Skeletal muscle tissue (tissue), 4 donors: ENCODE data around the gene LYZL2. TPM values are rescaled to one million over a fixed set of nuclear protein-coding genes. Genes with fewer than 3 reads are reported as not detected.
"Not testable (repeated sequence)": the region's sequence is repeated elsewhere in the genome, so short reads cannot be mapped to it uniquely, and the experiment has no call there.

ENCODE experiments used
- H3K27ac ChIP-seq: one replicate; pipeline ENCODE4 v1.7.0; 2013; ENCODE audit warnings: mild to moderate bottlenecking, low read depth, low read length, inconsistent platforms
- H3K27me3 ChIP-seq, 3 donors: one replicate each; pipeline ENCODE4 v1.7.0; 2013; ENCODE audit warnings: low read length in 3 of 3; ENCODE audit not compliant: control insufficient read depth in 3 of 3, insufficient read depth in 3 of 3
- H3K36me3 ChIP-seq, 3 donors: one replicate each; pipeline ENCODE4 v1.7.0; 2013; ENCODE audit warnings: low read length in 3 of 3; ENCODE audit not compliant: control insufficient read depth in 3 of 3, insufficient read depth in 3 of 3
- H3K4me1 ChIP-seq, 3 donors: one replicate each; pipeline ENCODE4 v1.7.0; 2013; ENCODE audit warnings: low read length in 3 of 3, mild to moderate bottlenecking in 3 of 3; ENCODE audit not compliant: control insufficient read depth in 3 of 3, insufficient read depth in 3 of 3
- H3K4me3 ChIP-seq, 3 donors: one replicate each; pipeline ENCODE4 v1.7.0; 2013; ENCODE audit warnings: low read length in 3 of 3
- H3K9ac ChIP-seq, 3 donors: one replicate each; pipeline ENCODE4 v1.7.0; 2013; ENCODE audit warnings: low read length in 3 of 3, mild to moderate bottlenecking in 3 of 3, moderate library complexity in 2 of 3, low read depth in 1 of 3
- H3K9me3 ChIP-seq, 3 donors: one replicate each; pipeline ENCODE4 v1.7.0; 2013; ENCODE audit warnings: low read length in 3 of 3; ENCODE audit not compliant: control insufficient read depth in 3 of 3
- total RNA-seq: library from RNA; depleted of rRNA; stranded (reverse); fragments of >200 nt; gene quantifications from one replicate; pipeline ENCODE4 v1.2.3, GENCODE V29; 2014
- donor health status: Osteomylitis.

The LYZL2 gene
- total RNA-seq, result not detected

- H3K27me3 ChIP-seq, result no peaks in the 10 kb centered on the region
Observed at GRCh38 chr10:30629653-30630052, at the start of gene LYZL2. LYZL2 (minus strand) TSS chr10:30629753; CDS start chr10:30626915, 2,838 bp downstream.

DNA sequence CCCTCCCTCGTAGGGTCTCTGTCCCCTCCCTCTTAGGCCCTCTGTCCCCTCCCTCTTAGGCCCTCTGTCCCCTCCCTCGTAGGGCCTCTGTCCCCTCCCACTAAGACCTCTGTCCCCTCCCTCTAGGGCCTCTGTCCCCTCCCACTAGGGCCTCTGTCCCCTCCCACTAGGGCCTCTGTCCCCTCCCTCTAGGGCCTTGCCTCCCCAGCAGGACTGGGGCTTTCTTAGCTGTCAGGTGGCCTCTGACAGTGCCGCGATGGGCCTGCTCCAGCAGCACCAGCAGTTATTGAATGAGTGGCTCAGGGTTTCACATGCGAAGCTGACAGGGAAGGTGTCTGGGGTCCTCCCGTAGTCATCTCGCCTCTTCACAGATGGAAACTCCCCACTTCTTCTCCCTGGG is 48.1 kb upstream of the LYZL2 start:
- H3K4me3 ChIP-seq, H3K4me1 ChIP-seq, H3K9me3 ChIP-seq, H3K9ac ChIP-seq, H3K27me3 ChIP-seq, H3K27ac ChIP-seq, H3K36me3 ChIP-seq: not testable (repeated sequence)

More at GRCh38 chr10:30629653-30630052, at the start of gene LYZL2:
- Histone ChIP-seq H3K4me3 (no peak within 1 kb of the TSS), H3K36me3 (no peaks in the 10 kb centered on the region), H3K9me3 (no peaks in the 10 kb centered on the region), H3K9ac (no peak within 1 kb of the TSS), H3K4me1 (no peaks in the 10 kb centered on the region), H3K27ac (no peak within 1 kb of the TSS)

DNA sequence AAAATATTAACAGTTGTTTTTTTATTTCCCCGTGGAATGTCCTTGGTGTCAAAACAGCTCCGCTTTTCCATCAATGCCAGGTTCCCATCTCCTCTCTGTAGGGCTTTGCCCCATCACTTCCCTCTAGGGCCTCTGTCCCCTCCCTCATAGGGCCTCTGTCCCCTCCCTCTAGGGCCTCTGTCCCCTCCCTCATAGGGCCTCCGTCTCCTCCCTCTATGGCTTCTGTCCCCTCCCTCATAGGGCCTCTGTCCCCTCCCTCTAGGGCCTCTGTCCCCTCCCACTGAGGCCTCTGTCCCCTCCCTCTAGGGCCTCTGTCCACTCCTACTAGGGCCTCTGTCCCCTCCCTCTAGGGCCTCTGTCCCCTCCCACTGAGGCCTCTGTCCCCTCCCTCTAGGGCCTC is 47.6 kb upstream of the LYZL2 start:
- not testable (repeated sequence) for H3K4me1 ChIP-seq, H3K36me3 ChIP-seq, H3K27me3 ChIP-seq, H3K4me3 ChIP-seq, H3K9me3 ChIP-seq, H3K9ac ChIP-seq, H3K27ac ChIP-seq

DNA sequence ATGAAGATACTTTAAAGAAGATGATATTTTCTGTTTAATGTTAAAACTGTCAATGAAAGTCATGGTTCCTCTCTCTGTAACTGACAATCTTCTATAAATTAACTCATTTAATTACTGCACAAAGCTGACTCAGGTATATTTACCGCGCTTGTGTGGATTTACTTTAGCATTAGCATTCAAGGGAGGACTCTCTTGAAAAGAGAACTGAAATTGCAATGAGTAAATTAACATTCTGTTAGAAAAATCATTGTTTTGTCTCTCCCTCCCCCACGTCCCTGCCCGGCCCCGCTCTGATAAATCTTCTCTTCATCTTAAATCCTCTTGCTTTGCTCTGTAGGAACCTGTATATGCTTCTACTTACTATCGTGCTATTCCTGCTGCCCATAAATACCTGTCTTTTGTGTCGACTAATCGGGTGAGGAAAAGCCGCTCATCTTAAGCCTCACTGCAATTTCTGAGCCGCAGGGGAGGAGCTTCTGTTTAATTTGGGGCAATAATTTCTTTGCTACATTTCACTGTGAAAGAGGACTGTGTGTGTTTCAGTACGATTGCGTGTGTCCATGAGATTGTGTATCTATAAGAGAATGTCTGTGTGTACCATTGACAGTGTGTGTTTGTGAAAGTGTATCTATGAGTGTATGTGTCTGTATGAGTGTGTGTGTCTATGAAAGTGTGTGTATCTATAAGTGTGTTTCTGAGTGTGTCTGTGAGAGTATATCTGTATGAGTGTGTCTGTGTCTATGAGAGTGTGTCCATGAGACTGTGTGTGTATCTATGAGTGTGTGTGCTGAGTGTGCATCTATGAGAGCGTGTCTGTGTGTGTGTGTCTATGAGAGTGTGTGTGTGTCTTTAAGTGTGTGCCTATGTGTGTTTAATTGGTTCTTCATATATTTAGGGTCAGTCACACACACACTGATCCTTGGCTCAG is 46.5 kb upstream of the LYZL2 start:
- Histone ChIP-seq H3K4me1 (no peaks in the 10 kb centered on the region), H3K27ac (no peak overlapping the region), H3K36me3 (no peaks in the 10 kb centered on the region), H3K9ac (no peak overlapping the region), H3K4me3 (no peak overlapping the region), H3K27me3 (no peaks in the 10 kb centered on the region), H3K9me3 (no peaks in the 10 kb centered on the region)

GRCh38 chr10:30674796-30675195 is 45.2 kb upstream of the LYZL2 start:
- no peaks in the 10 kb centered on the region for H3K4me1 ChIP-seq
- H3K9ac ChIP-seq, result no peak overlapping the region
- H3K36me3 ChIP-seq, result no peaks in the 10 kb centered on the region
- no peak overlapping the region for H3K4me3 ChIP-seq
- H3K27ac ChIP-seq, result no peak overlapping the region
- no peaks in the 10 kb centered on the region for H3K27me3 ChIP-seq
- H3K9me3 ChIP-seq, result no peaks in the 10 kb centered on the region

DNA sequence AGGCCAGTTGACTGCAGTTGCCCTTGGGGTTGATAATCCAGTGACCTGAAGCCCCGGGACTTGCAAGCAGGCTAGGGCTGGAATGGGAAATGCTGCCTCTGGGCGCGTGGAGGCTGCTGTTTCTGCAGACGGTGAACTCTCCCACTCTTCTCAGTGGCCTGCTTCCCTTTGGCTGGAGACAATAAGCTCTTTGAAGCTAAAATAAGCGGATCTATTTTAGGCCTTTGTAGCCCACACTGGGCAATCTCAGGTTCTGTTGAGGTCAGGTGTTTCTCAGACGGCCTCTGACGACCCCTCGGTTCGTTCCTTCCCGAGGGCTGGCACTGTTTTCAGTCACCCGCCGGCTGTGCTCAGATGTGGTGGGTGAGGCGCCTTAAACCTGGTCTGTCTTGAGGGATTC is 43.7 kb upstream of the LYZL2 start:
- not testable (repeated sequence) for H3K36me3 ChIP-seq, H3K27me3 ChIP-seq, H3K9ac ChIP-seq, H3K4me1 ChIP-seq, H3K4me3 ChIP-seq, H3K9me3 ChIP-seq, H3K27ac ChIP-seq

DNA sequence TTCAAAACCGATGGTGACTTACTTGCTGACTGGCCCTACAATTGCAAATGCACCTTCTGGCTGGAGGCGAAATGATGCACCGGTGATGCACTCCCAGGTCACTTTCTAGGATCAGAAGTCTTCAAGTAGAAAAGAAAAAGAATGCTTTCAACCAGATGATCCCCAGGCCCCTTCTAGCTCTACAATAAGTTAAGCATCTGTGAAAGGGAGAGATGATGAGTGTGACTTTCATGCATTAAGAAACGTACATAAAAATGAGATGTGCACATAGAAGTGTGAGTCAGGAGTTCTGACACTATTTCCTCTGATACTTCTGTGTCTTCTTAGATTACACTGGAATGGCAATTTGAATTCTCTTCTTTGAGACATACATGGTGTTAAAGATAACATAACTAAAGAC is 42.8 kb upstream of the LYZL2 start:
- not testable (repeated sequence) for H3K4me1 ChIP-seq, H3K9me3 ChIP-seq, H3K9ac ChIP-seq, H3K36me3 ChIP-seq, H3K27me3 ChIP-seq, H3K4me3 ChIP-seq, H3K27ac ChIP-seq

GRCh38 chr10:30671026-30671616 is 41.6 kb upstream of the LYZL2 start:
- peak overlapping the region in 1 of 3 donors; percentile 27 for H3K9ac ChIP-seq
- H3K36me3 ChIP-seq, result no peaks in the 10 kb centered on the region
- H3K4me3 ChIP-seq, result peak overlapping the region in 2 of 3 donors; percentile 9 to 64
- peaks cover 0 to 4% (median 0%) of the 10 kb centered on the region in 3 donors for H3K4me1 ChIP-seq
- no peak overlapping the region for H3K27ac ChIP-seq
- H3K9me3 ChIP-seq, result no peaks in the 10 kb centered on the region
- H3K27me3 ChIP-seq, result no peaks in the 10 kb centered on the region

DNA sequence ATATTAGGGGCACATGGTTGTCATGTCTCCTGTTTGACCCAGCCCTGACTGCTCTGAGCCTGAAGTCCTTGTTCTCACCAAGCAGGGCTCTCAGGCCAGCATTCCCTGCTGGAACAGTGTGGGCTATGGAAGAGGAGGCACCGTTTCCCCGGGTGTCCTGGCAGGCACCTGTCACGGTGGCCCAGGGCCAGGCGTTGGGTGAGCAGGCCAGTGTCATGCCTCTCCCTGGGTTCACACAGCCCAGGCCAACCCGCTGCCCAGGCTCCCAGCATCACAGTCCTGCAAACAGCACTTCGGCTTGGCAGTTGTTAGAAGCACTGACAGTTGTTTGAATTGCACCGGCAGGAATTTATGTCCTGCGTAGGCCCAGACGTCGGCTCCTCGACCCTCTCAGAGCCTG is 38.4 kb upstream of the LYZL2 start:
- not testable (repeated sequence) for H3K4me1 ChIP-seq, H3K27me3 ChIP-seq, H3K4me3 ChIP-seq, H3K9me3 ChIP-seq, H3K27ac ChIP-seq, H3K36me3 ChIP-seq, H3K9ac ChIP-seq

GRCh38 chr10:30663403-30663802 is 33.9 kb upstream of the LYZL2 start:
- H3K27me3 ChIP-seq, H3K9me3 ChIP-seq, H3K36me3 ChIP-seq, H3K27ac ChIP-seq, H3K4me3 ChIP-seq, H3K4me1 ChIP-seq, H3K9ac ChIP-seq: not testable (repeated sequence)
